ENCODE data around the gene TPM3.
"Not testable (repeated sequence)": the region's sequence is repeated elsewhere in the genome, so short reads cannot be mapped to it uniquely, and the experiment has no call there.

TPM3 gene

DNA sequence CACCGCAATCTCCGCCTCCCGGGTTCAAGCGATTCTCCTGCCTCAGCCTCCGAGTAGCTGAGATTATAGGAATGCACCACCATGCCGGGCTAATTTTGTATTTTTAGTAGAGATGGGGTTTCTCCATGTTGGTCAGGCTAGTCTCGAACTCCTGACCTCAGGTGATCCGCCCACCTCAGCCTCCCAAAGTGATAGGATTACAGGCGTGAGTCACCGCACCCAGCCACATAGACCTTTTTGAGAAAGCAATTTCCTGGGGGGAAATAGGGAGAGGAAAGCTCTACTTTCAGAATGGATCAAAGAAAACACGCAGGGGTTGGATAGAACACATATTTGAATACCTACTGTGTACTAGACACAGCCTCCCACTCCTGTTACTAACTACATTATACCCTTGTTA lies 13.9 kb upstream of the TPM3 start:
- not testable (repeated sequence) for DNase-seq (ENCODE audit: low spot score)

- no peak for DNase-seq (ENCODE audit: low spot score)
Observed at GRCh38 chr1:154199563-154199879, 7.6 kb upstream of the TPM3 start.

DNA sequence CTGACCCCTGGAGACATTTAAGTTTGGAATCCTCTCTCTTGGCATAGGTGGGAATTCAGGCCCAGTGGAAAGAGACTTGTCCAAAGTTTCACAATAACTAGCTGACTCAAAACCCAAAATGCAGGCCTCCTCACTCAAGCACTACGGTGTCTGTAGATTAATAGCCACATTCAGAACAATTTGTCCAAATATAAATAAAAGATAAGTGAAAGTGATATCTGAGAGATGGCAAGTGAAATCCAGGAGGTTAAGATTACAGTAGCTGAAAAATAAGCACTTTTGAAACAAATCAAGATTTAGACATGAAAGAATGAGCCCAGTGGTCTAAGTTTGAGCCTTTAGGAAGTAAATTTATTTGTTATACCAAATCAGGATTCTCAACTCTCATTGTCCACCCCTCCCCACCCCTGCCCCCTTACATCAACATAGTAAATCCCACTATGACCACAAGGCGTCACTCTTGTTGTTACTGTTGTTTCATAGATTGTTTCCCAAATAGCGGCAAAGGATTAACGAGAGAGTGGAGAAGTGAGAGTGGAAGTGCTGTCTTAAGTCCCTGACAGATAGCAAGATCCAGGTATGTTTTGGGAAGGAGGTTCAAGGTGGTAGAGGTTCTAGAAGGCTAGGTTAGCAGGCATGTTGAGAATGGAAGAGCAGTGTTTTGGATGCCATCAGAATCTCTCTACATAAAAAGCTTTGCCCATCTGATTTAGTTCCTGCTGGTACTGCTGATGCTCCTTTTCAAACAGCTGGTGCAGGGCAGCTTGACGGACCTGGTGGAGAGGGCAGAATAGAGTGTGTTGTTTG lies 7.1 kb upstream of the TPM3 start:
- peak; percentile 89 for DNase-seq (ENCODE audit: low spot score)

- DNase-seq (ENCODE audit: low spot score), result no peak
Observed at GRCh38 chr1:154193821-154194220, 1.9 kb upstream of the TPM3 start.

- no peak for DNase-seq (ENCODE audit: low spot score)
Observed at GRCh38 chr1:154192476-154192875, 576 bp upstream of the TPM3 start.

DNA sequence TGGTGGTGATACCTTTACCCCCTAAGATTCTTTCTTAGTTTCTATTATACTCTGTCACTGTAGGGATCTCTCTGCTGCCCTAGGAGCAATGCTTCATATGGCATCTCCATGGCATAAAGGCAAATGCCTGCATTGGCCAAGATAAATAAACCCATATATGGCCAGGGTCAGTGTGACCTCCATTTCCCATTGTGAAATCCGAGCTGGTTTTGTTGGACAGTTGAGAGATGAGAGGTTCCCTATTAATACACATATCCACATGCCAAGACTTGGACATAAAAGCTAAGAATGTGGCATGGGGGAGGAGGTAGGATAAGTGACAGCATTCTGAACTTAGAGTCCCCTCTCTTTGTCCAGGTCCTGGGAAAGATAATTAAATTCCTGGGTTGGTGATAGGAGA lies 1.4 kb downstream of the TPM3 start:
- DNase-seq (ENCODE audit: low spot score), result no peak

DNA sequence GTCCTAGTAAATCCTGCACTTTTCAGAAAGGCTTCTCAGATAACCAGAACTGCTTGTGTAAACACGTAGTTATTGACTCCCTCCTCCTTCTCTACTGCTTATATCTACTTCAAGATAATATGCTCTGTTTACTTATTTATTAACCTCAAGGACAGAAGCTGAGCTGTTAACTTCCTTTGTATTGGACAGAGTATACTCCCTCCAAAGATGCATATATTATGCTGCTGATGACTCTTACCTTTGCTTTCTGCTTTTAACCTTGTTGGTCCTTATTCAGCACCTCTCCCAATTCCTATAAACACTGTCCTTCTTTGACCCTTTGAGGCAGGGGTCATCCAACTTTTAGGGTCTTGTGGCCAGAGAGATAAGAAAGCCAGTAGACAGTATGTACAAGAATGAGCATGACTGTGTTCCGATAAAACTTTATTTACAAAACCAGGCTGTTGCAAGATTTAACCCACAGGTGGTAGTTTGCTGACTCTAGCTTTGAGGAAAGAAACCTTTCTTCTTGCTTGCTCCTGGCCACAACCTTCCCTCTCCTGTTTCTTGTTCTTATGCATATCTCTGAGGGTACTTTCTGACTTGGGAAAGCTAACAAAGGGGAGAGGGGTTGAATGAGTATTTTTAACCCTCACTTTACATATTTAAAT lies 4.9 kb downstream of the TPM3 start:
- peak; percentile 71 for DNase-seq (ENCODE audit: low spot score)

- peak; percentile 88 for DNase-seq (ENCODE audit: low spot score)
Observed at GRCh38 chr1:154186177-154186576, 5.7 kb downstream of the TPM3 start.

DNA sequence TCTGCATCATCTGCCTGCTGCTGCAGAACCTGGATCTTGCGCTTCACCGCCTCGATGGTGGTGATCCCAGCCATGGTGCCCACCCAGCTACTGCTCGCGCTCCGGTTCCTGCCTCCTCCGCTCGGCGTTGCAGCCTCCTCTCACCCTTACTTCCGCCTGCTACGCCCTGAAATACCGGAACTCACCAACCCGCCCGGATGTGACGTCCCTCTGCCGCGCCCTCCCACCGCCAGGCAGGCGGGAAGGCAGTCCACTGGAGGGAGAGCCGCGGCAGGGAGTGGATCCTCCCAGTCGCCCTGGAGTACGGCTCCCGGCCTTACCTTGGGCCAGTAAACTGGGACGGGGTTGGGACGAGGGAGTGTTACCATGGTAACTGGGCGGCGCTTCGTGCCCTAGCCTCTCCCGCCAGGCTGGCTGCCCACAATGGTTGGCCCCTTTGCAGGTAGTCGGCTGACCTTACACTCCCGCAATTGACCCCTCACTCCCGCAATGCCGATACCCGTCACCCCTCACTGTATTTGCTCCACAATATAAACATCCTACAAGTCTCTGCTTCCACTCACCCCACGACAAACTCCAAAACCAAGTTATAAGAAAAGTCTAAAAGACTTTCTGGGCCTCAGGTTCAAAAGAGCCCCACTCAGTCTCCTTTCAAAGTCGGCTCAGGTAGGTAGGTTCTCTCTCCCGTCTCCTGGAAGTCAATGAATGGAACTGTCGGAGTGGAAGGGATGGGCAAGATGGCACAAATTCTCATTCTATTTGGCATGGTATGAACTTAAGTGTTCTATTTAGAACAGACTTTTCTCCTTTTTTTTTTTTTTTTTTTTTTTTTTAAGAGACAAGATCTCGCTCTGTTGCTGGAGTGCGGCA lies 8.6 kb downstream of the TPM3 start:
- DNase-seq (ENCODE audit: low spot score), result peak; percentile 98

DNA sequence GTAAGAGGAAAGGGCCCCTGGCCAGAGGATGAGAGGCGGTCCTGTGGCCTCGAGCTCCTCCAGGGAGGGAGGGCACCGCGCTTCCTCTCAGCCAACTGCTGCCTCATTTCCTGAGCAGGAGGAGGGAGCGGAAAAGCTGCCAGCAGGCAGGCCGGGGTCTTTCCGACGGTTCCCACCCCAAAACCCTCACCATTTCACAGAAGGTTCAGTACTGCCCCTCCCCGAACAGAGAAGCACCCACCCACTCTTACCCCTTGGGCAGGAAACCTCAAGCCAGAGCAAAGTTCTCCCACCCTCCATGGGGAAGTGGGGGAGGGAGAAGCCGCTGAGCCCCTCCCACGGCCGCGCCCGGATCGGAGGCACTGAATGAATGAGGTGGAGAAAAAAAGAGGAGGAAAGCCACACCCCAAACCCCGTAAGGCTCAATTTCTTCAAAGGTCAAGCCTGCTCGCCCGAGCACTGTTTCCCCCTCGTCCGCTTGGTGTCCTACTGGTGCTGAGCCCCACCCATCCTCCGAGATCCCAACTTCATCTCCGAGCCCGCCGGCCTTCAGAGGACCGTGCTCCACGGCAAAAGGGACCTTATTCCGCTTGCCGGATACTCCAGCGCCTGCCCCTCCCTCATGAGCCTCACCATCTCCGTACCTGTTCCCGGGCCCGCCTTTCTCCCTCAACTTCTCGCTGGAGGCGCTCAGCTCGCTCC lies 9.4 kb downstream of the TPM3 start:
- peak; percentile 70 for DNase-seq (ENCODE audit: low spot score)

DNA sequence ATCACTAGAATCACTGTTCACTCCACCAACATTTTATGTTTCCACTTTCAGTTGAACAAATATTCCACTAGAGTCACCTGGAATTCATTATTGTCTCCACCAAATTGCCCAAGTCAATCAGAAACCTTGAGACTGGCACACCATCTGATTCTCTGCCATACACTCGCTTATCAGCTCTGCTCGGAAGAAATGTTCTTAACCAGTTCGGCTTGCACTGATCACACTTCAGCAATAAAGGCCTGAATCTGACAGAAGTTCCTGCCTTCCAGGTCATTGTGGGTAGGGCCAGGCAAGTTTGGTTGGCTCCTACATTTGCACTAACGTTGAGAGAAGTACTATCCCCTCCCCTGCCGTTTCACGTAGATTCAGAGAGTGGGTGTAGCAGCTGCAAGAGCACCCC lies 10.0 kb downstream of the TPM3 start:
- peak; percentile 89 for DNase-seq (ENCODE audit: low spot score)

DNA sequence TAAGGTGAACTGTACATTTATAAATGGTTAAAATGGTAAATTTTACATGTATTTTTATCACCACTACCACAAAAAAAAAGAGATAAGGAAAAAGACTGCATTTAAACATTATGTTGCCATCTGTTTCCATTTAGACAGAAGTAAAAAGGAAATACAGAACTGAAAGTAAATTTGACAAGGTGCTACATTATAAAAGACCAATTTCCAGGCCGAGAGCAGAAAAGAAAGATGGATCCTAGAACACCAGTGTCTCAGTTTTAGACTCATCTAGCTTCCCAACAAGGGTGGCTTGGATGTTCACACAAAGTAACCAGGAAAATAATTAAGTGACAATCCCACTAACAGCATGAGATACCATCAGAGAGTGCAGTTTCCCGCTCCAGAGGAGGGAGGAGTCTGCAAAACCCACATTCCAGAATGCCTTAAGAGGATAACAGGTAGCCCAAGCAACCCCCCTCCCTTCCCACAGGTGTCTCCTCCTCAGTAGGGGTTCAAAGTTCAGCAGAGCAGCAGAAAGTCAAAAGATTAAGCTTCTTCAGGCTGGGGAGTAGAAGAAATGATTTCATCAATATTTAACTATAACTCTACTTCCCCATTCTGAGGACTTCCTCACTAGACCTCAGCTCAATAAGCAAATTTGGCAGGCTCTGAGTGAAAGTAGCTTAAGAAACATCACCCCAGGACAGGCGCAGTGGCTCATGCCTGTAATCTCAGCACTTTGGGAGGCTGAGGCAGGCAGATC lies 11.8 kb downstream of the TPM3 start:
- DNase-seq (ENCODE audit: low spot score), result peak; percentile 88

- no peak for DNase-seq (ENCODE audit: low spot score)
Observed at GRCh38 chr1:154178911-154179811, 12.7 kb downstream of the TPM3 start.

DNA sequence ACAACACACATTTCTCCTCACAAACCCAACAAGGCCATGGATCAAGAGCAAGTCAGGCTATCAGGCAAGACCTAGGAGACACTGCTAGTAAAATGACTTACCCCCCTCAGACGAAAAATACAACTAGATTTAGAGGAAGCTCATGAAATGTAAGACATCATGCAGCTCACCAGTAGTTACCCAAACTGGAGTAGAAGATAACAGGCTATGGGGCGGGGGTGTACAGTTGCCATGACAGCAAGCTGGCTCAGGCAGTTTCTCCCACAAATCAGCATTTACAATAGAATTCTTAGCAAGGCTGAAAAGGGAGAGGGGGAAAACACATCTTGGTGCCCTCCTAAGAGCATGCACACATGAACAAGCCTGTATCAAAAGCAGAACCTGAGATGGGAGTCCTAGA lies 13.9 kb downstream of the TPM3 start:
- DNase-seq (ENCODE audit: low spot score), result no peak

- no peak for DNase-seq (ENCODE audit: low spot score)
Observed at GRCh38 chr1:154176337-154176736, 15.6 kb downstream of the TPM3 start.

DNA sequence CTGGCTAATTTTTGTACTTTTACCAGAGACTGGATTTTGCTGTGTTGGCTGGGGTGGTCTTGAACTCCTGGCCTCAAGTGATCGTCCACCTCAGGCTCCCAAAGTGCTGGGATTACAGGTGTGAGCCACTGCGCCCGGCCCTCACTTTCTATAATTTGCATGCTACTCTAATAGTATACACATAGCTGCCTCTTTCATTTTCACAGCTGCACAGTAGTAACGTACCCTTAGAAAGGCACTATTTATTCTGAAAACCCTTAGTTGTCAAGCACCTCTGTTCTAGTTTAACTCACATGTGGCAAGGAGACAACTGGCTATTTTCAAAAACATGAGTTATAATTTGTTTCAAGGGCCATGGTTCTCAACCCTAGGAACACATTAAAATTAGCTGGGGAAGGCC lies 17.2 kb downstream of the TPM3 start:
- no peak for DNase-seq (ENCODE audit: low spot score)

DNA sequence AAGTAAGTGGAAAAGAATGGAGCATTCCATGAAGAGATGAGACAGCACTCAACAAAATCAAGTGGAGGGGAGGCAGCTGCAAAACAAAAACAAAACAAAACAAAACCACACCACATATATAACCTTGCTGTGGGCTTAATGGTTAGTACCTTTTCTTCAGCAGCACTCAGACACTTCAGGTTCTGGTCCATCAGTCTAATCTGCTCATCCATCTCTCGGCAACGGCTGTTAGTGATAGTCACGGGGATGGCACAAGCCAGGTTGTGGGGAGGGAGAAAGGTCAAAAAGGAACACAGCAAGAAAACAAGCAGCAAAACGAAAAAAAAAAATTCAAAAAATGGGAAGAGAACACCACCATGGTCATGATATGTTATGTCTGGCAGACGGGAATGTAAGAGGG lies 20.0 kb downstream of the TPM3 start:
- DNase-seq (ENCODE audit: low spot score), result no peak

DNA sequence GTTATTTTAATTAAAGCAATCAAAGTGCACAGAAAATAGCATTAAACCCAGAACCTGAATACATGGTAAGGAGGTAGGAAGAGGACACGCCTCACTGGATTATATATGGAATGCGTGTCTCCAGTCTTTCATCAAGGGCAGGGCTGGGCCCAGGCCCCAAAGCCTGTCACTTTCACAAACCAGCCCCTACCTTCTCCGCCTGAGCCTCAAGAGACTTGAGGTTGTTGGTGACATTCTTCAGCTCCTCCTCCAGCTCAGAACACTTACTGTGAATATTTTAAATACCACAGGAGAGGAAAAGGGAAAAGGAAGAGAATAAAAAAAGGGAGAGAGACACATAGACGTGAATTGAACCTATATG lies 20.7 kb downstream of the TPM3 start:
- DNase-seq (ENCODE audit: low spot score), result no peak

GRCh38 chr1:154170547-154171222 lies 21.2 kb downstream of the TPM3 start:
- DNase-seq (ENCODE audit: low spot score), result no peak

- DNase-seq (ENCODE audit: low spot score), result no peak
Observed at GRCh38 chr1:154167461-154167860, 24.4 kb downstream of the TPM3 start.
